Central memory CD8-positive, alpha-beta T cell (primary cell): Measurements from ENCODE around the gene KCTD5.
"Not testable (repeated sequence)": the region's sequence is repeated elsewhere in the genome, so short reads cannot be mapped to it uniquely, and the experiment has no call there.

Experiments used
- ATAC-seq: fragments of 150-1000 bp; cut with Tn5 transposase; replicated peaks from 2 replicates; pipeline ENCODE4 v1.10.0; 2022; ENCODE audit warnings: mild to moderate bottlenecking, moderate FRiP score, moderate number of reproducible peaks; ENCODE audit not compliant: poor library complexity, severe bottlenecking; ENCODE audit errors: extremely low read depth
- DNase-seq, 2 donors: peaks; one replicate each; pipeline ENCODE4 v3.0.0; 2021; ENCODE audit warnings: low spot score in 2 of 2
- H3K27ac Mint-ChIP-seq: one replicate; pipeline ENCODE4 v1.8.0; 2022; ENCODE audit warnings: low read depth, mild to moderate bottlenecking, moderate library complexity, mixed read lengths
- H3K27me3 Mint-ChIP-seq: one replicate; pipeline ENCODE4 v1.8.0; 2022; ENCODE audit warnings: mixed read lengths
- H3K36me3 Mint-ChIP-seq: one replicate; pipeline ENCODE4 v1.8.0; 2022; ENCODE audit warnings: mild to moderate bottlenecking, moderate library complexity, mixed read lengths; ENCODE audit not compliant: insufficient read depth
- H3K4me1 Mint-ChIP-seq: one replicate; pipeline ENCODE4 v1.8.0; 2022; ENCODE audit warnings: mixed read lengths
- H3K4me3 Mint-ChIP-seq: one replicate; pipeline ENCODE4 v1.8.0; 2022; ENCODE audit warnings: mild to moderate bottlenecking, moderate library complexity, mixed read lengths
- H3K9me3 Mint-ChIP-seq: one replicate; pipeline ENCODE4 v1.8.0; 2022; ENCODE audit warnings: mixed read lengths

Gene KCTD5

GRCh38 chr16:2660755-2661373, 21.5 kb upstream of the KCTD5 start:
- not testable (repeated sequence) for H3K9me3 Mint-ChIP-seq, H3K36me3 Mint-ChIP-seq, H3K4me3 Mint-ChIP-seq, H3K27me3 Mint-ChIP-seq
- Mint-ChIP-seq H3K4me1 (peaks cover 30% of the 10 kb centered on the region), H3K27ac (peak overlapping the region; percentile 83)
- DNase-seq (peak in 1 of 2 donors; percentile 38), ATAC-seq (peak; percentile 41)

DNA sequence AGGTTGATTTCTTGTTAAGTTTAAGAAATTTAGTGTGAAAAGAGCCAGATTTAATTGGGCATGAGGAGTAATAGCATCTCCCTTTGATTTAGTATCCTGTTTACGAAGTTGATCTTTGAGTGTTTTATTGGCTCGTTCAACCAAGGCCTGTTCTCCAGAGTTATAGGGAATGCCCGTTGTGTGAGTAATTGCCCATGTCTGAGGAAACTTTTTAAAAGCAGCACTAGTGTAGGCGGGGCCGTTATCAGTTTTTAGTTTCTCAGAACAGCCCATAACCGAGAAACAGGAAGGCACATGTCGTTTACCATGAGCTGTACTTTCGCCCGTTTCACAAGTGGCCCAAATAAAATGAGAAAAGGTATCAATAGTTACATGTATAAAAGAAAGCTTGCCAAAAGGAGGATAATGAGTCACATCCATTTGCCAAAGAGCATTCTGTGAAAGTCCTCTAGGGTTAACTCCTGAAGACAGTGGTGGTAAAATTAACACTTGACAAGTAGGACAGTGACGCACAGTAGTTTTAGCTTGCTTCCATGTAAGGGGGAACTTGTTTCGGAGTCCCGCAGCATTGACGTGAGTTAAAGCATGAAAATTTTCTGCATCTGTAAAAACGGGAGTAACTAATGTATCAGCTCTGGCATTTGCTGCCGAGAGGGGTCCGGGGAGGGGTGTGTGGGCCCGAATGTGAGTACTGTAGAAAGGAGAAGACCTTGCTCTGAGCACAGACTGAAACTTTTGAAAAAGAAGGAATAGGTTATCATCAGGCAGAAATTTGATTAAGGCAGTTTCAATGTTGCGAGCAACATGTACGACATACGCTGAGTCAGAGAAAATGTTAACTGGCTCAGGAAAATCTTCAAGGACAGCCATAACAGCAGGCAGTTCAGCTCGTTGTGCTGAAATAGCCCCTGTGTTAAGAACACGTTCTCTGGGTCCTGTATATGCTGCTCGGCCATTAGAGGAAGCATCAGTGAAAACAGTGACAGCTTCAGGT, 18.5 kb upstream of the KCTD5 start:
- no peaks in the 10 kb centered on the region for H3K9me3 Mint-ChIP-seq
- ATAC-seq = peak; percentile 81
- peak overlapping the region; percentile 45 for H3K4me3 Mint-ChIP-seq
- no peaks in the 10 kb centered on the region for H3K27me3 Mint-ChIP-seq
- H3K36me3 Mint-ChIP-seq = peaks cover 9% of the 10 kb centered on the region
- H3K27ac Mint-ChIP-seq = peak overlapping the region; percentile 84
- no peak for DNase-seq
- peaks cover 30% of the 10 kb centered on the region for H3K4me1 Mint-ChIP-seq

DNA sequence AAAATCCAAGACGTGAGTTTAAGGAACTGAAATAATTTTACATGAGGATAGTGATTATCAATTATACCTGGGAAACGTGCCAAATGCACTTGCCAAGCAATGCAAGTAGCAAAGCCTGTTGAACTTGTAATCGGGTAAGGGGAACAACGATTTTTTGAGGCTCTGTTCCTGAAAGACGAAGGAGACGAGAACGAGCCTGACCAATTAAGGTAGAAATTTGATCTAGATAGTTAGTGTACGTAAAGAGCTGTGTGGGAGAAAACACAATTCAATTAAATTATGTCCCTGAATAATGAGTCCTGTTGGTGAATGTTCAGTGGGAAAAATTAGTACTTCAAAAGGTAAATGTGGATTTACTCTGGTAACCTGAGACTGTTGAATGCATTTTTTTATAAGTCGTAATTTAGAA, 17.7 kb upstream of the KCTD5 start:
- Mint-ChIP-seq H3K36me3 (peaks cover 10% of the 10 kb centered on the region), H3K4me3 (no peak overlapping the region), H3K4me1 (peaks cover 33% of the 10 kb centered on the region), H3K9me3 (no peaks in the 10 kb centered on the region), H3K27ac (peak overlapping the region; percentile 84), H3K27me3 (no peaks in the 10 kb centered on the region)
- DNase-seq = no peak
- no peak for ATAC-seq

DNA sequence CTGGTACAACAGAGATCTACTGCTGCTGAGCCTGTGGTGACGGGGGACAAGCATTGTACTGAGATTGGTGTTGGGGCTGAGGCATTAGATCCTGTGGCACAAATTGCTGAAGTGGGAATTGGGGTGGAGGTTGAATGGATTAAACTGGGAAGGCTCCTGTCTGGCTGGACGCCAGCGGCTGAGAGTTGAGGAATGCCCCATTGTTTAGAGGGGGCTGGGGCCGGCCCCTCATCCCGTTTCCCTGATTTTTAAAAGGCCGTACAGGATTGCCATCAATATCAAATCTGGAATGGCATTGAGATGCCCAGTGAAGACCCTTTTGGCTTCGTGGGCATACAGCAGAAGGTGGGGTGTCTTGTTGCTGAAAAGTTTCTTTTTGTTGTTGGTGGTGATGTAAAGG, 15.7 kb upstream of the KCTD5 start:
- not testable (repeated sequence) for DNase-seq, H3K27ac Mint-ChIP-seq, ATAC-seq, H3K9me3 Mint-ChIP-seq, H3K27me3 Mint-ChIP-seq, H3K4me3 Mint-ChIP-seq
- Mint-ChIP-seq H3K4me1 (peaks cover 33% of the 10 kb centered on the region), H3K36me3 (peaks cover 12% of the 10 kb centered on the region)

- peak overlapping the region; percentile 82 for H3K27ac Mint-ChIP-seq
- not testable (repeated sequence) for ATAC-seq, H3K9me3 Mint-ChIP-seq
Measured at GRCh38 chr16:2669587-2669986, 12.7 kb upstream of the KCTD5 start.

DNA sequence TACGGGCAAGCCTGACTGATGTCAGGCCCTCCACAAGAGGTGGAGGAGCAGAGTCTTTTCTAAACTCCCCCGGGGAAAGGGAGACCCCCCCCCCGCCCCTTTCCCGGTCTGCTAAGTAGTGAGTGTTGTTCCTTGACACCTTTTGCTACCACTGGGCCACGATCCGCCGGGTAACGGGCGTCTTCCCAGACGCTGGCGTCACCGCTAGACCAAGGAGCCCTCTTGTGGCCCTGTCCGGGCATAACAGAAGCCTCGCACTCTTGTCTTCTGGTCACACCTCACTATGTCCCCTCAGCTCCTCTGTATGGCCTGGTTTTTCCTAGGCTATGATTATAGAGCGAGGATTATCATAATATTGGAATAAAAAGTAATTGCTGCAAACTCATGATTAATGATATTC, 12.3 kb upstream of the KCTD5 start:
- peaks cover 14% of the 10 kb centered on the region for H3K36me3 Mint-ChIP-seq
- H3K4me3 Mint-ChIP-seq = peak overlapping the region; percentile 40
- DNase-seq = peak in 1 of 2 donors; percentile 28
- peak overlapping the region; percentile 82 for H3K27ac Mint-ChIP-seq
- H3K4me1 Mint-ChIP-seq = peaks cover 25% of the 10 kb centered on the region
- not testable (repeated sequence) for ATAC-seq, H3K27me3 Mint-ChIP-seq, H3K9me3 Mint-ChIP-seq

More at GRCh38 chr16:2669587-2669986, 12.7 kb upstream of the KCTD5 start:
- peaks cover 14% of the 10 kb centered on the region for H3K36me3 Mint-ChIP-seq
- peak overlapping the region; percentile 40 for H3K4me3 Mint-ChIP-seq
- not testable (repeated sequence) for H3K27me3 Mint-ChIP-seq, DNase-seq
- H3K4me1 Mint-ChIP-seq = peaks cover 26% of the 10 kb centered on the region

- H3K4me3 Mint-ChIP-seq = peak overlapping the region; percentile 11
- not testable (repeated sequence) for H3K27me3 Mint-ChIP-seq
- H3K4me1 Mint-ChIP-seq = peaks cover 25% of the 10 kb centered on the region
Measured at GRCh38 chr16:2671193-2671592, 11.1 kb upstream of the KCTD5 start.

GRCh38 chr16:2671741-2672140, 10.6 kb upstream of the KCTD5 start:
- ATAC-seq (no peak), DNase-seq (no peak)
- Mint-ChIP-seq H3K27me3 (no peaks in the 10 kb centered on the region), H3K4me3 (peak overlapping the region; percentile 63), H3K9me3 (no peaks in the 10 kb centered on the region), H3K27ac (no peak overlapping the region), H3K4me1 (peaks cover 25% of the 10 kb centered on the region), H3K36me3 (peaks cover 14% of the 10 kb centered on the region)

More at GRCh38 chr16:2671193-2671592, 11.1 kb upstream of the KCTD5 start:
- not testable (repeated sequence) for H3K9me3 Mint-ChIP-seq, ATAC-seq, DNase-seq, H3K27ac Mint-ChIP-seq
- peaks cover 14% of the 10 kb centered on the region for H3K36me3 Mint-ChIP-seq

GRCh38 chr16:2673066-2673999, 9.0 kb upstream of the KCTD5 start:
- Mint-ChIP-seq H3K36me3 (peaks cover 10% of the 10 kb centered on the region), H3K27me3 (no peaks in the 10 kb centered on the region), H3K27ac (no peak overlapping the region), H3K9me3 (no peaks in the 10 kb centered on the region), H3K4me3 (peak overlapping the region; percentile 70), H3K4me1 (peaks cover 25% of the 10 kb centered on the region)
- ATAC-seq = peak; percentile 93
- DNase-seq = peak; percentile 88 to 95

DNA sequence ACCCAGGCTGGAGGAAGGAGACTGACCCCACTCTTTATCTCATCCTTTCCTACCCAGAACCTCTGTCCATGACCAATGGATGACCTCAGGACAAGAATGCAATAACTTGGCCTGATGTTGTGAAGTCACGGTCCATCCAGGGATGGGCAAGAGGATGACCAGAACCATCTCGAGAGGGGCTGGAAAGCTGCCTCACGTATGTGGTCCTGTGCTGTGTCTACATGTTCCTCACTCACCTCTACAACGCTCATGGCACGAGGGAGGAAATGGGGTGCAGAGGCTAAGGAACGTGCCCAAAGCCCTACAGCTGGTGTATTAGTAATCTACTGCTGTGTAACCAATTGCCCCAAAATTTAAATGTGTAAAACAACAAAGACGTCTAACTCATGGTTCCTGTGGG, 7.3 kb upstream of the KCTD5 start:
- H3K9me3 Mint-ChIP-seq = no peaks in the 10 kb centered on the region
- H3K36me3 Mint-ChIP-seq = peaks cover 4% of the 10 kb centered on the region
- no peaks in the 10 kb centered on the region for H3K27me3 Mint-ChIP-seq
- ATAC-seq (no peak), DNase-seq (no peak)
- H3K27ac Mint-ChIP-seq = no peak overlapping the region
- H3K4me3 Mint-ChIP-seq = no peak overlapping the region
- H3K4me1 Mint-ChIP-seq = peaks cover 17% of the 10 kb centered on the region

DNA sequence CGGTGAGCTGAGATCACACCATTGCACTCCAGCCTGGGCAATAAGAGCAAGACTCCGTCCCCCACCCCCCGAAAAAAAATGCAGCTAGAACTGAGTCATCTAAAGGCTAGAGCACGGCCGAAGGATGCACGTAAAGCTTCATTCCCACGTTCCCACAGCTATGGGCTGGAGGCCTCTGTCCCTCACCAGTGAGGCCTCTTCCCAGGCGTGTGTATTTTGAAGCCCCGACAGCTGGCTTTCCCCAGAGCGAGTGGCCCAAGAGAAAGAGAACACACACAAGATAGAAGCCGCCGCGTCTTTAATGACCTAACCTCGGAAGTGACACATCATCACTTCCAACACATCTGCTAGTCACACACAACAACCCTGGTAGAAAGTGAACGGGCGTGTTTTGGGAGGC, 6.6 kb upstream of the KCTD5 start:
- Mint-ChIP-seq H3K9me3 (no peaks in the 10 kb centered on the region), H3K27me3 (no peaks in the 10 kb centered on the region), H3K4me1 (peaks cover 11% of the 10 kb centered on the region), H3K27ac (no peak overlapping the region), H3K36me3 (peaks cover 4% of the 10 kb centered on the region), H3K4me3 (no peak overlapping the region)
- ATAC-seq = no peak
- DNase-seq = no peak

DNA sequence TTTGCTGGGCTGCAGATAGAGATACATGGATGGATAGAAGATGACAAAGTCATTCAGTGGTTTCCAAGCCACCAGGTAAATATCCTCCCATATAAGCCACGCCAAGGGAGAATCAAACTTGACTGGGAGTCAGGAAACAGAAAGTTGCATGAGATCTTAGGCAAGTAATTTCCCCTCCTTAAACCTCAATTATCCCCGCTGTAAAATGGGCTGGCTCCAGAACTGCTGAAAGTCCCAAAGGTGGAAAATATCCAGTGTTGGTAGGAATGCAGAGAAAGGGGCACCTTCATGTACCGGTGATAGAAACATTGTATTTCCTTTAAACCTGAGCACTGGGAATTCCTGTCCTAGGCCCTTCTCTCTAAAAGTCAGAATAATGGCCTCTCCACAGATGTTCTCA, 5.4 kb upstream of the KCTD5 start:
- not testable (repeated sequence) for DNase-seq, H3K4me1 Mint-ChIP-seq, H3K27ac Mint-ChIP-seq, H3K36me3 Mint-ChIP-seq, H3K4me3 Mint-ChIP-seq, ATAC-seq, H3K9me3 Mint-ChIP-seq, H3K27me3 Mint-ChIP-seq
